Fibroblast of villous mesenchyme (primary cell): ENCODE measurements around the gene TAS2R38. TPM values are rescaled to one million over a fixed set of nuclear protein-coding genes. Genes with fewer than 3 reads are reported as not detected.
"Not testable (repeated sequence)": the region's sequence is repeated elsewhere in the genome, so short reads cannot be mapped to it uniquely, and the experiment has no call there.

Source experiments
- DNase-seq: peaks from one replicate; pipeline ENCODE4 v3.0.0-alpha.2; 2010; ENCODE audit warnings: low read depth
- H3K4me3 ChIP-seq: 2 replicates; pipeline ENCODE4 v1.5.1; 2011; ENCODE audit warnings: low read depth, mild to moderate bottlenecking, low read length
- CTCF ChIP-seq: IDR thresholded peaks from 2 replicates; pipeline ENCODE4 v1.5.1; 2012; ENCODE audit warnings: low read depth, mild to moderate bottlenecking, low read length; ENCODE audit not compliant: insufficient read depth
- total RNA-seq: library from RNA; depleted of rRNA; stranded (reverse); fragments of >200 nt; gene quantifications from 2 replicates; pipeline ENCODE4 v1.2.3, GENCODE V29; 2012

Gene TAS2R38
- total RNA-seq, 1 donor = not detected

GRCh38 chr7:141992156-141992555, 18.6 kb upstream of the TAS2R38 start:
- H3K4me3 ChIP-seq = no peak overlapping the region
- TF ChIP-seq CTCF = no peak
- no peak for DNase-seq

- H3K4me3 ChIP-seq = no peak overlapping the region
- no peak for DNase-seq
- no peak for TF ChIP-seq CTCF
Measured at GRCh38 chr7:141991140-141991539, 17.6 kb upstream of the TAS2R38 start.

- no peak overlapping the region for H3K4me3 ChIP-seq
- DNase-seq = no peak
- TF ChIP-seq CTCF = no peak
Measured at GRCh38 chr7:141990011-141990725, 16.6 kb upstream of the TAS2R38 start.

GRCh38 chr7:141987803-141988202, 14.2 kb upstream of the TAS2R38 start:
- H3K4me3 ChIP-seq, DNase-seq: not testable (repeated sequence)

- no peak overlapping the region for H3K4me3 ChIP-seq
- DNase-seq = no peak
- no peak for TF ChIP-seq CTCF
Measured at GRCh38 chr7:141986923-141987322, 13.3 kb upstream of the TAS2R38 start.

- H3K4me3 ChIP-seq, DNase-seq: not testable (repeated sequence)
Measured at GRCh38 chr7:141985926-141986325, 12.4 kb upstream of the TAS2R38 start.

GRCh38 chr7:141979568-141979967, 6.0 kb upstream of the TAS2R38 start:
- TF ChIP-seq CTCF = no peak
- no peak for DNase-seq
- H3K4me3 ChIP-seq = no peak overlapping the region

GRCh38 chr7:141978351-141978750, 4.8 kb upstream of the TAS2R38 start:
- no peak for TF ChIP-seq CTCF
- DNase-seq = no peak
- H3K4me3 ChIP-seq = no peak overlapping the region
